Fibroblast of skin of back (primary cell): ENCODE measurements around the gene FAM163B.

Experiments used
- DNase-seq: peaks from one replicate; pipeline ENCODE4 v3.0.0-alpha.2; 2013

Gene FAM163B

DNA sequence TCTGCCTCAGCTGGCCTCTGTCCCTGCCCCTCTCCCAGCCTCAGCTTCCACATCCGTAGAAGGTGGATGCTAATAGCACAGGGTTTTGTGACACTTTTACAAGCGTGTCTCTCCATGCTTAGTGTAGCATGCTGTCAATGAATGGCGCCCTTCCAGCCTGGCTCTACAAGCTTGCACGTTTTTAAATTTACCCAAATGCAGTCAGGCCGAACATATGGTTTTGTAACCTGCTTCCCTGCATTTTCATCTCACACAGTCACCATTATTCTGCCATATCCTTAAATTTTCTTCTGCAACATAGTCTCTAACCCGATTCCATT, 28.8 kb downstream of the FAM163B start:
- DNase-seq = no peak

DNA sequence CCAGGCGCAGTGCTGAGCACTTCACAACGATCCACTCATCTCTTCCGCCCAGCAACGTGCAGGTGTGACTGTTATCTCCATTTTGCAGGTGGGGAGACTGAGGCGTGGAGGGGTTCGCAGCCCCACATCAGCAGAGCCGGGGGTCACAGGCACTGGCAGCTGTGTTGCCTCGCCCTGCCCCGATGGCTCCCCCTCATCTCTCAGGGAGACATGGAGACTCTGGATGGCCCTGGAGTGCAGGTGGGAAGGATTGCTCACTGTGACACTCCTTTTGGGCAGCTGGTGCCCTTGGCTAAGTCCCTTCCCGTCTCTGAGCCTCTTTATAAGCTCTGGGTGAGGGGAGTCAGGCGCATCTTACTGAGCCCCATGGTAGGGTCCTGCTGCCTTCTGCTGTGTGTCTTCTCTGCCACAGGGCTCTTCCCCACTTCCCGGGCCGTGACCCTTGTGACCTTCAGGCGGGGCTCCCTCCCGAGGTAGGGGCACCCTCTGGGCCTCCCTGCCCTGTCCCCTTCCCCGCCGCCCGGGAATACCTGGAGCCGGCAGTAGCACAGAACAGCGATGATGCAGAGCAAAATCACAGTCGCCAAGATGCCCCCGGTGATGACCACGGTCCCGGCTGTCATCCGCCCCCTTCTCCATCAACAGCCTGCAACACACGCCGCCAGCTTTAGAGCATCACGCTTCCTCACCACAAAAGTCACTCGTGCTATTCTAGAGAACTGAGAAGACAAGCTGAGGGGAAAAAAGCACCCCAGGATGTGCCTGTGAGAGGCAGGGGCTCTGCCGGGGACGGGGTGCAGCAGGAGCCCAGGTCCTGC, 29.4 kb downstream of the FAM163B start:
- no peak for DNase-seq

DNA sequence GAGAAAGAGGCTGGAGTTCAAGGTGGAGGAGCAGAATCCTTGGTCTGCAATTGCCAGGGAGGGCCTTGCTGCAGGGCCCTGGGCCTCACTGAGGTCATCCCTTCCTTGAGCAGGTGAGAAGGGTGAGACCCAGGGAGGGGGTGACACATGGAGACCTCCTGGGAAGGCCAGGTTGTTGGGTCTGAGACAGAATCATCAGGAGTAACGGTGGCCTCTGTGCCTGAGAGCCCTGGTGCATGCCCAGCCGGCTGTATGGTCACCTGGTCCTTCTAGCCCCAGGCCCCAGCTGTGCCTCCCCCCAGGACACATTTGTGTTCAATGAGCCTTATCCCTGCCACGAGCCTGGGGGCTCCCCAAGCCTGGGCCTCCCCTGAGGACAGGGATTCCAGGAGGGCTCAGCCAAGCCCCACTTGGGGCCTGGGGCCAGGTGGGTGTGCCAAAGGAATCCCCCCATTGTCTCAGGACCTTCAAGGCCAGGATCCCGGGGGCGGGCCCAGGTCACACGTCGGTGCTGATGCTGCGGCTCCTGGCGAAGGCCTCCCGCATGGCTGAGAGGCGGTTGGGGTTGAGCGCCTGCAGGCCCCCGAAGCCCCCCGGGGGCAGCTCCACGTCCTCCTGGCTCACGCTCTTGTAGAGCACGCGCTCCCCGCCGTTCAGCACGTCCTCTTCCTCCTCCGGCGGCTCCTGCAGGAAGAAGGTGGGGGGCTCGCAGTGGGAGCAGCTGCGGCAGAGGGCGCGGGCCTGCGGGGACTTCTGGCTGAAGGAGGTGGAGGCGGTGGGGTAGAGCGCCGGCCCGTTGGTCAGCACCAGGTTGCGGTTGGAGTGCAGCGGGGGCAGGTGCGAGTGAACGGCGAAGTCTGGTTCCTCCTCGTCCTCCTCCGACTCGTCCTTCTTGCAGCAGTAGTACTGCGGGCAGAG, 30.4 kb downstream of the FAM163B start:
- DNase-seq = no peak

DNA sequence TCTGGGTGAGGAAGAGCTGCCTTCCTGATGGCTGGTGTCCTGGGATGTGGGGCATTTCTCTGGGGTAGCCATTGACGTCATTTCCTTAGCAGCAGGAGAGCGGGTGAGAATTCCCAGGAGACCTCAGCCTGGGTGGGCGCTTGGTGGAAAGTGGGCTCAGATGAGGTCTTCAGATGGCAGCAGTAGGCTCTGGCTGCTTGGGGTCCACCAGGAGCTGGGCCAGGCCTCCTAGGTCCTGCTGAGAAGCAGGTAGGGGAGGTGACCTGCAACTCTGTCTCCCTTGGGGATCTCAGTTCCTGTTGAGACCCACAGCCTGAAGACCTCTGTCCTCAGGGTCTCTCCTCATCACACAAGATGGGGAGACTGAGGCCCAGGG, 31.5 kb downstream of the FAM163B start:
- no peak for DNase-seq

DNA sequence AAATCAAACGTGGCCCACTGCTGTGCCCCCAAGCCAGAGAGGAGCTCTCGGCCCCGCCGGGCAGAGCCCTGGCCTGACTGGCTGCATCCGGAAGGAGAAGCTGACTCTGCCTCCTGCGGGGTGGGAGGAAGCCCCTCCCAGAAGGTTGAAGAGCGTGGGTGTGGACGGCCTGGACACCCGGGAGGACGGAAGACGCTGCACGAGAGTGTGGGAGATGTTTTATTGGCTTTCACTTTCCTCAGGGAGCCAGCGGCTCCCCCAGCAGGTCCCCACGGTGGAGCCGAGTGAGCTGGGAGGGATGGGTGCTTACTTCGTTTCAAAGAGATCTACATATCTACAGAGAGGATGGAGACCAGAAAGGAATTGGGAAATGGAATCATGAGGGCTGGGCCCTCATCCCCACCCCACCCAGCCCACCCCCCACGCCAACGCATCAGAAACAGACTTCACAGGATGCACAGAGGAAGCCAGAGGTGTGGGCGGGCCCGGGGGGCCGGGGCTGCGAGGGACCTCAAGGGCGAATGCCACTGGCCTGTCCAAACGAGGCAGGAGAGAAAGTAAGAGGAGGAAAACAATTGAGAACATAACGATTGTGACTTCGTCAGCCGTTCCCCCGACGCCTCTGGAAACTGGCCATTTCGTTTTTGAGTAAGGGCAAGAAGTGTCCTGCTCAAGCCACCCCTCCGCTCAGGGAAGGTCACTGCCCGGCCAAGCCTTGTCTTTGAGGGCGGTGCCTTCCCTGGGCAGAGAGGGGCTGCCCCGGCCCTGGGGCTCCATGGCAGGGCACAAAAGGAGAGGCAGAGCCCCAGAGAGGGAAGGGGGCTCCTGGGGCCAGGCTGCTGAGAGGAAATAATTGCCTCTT, 32.1 kb downstream of the FAM163B start:
- DNase-seq = no peak

DNA sequence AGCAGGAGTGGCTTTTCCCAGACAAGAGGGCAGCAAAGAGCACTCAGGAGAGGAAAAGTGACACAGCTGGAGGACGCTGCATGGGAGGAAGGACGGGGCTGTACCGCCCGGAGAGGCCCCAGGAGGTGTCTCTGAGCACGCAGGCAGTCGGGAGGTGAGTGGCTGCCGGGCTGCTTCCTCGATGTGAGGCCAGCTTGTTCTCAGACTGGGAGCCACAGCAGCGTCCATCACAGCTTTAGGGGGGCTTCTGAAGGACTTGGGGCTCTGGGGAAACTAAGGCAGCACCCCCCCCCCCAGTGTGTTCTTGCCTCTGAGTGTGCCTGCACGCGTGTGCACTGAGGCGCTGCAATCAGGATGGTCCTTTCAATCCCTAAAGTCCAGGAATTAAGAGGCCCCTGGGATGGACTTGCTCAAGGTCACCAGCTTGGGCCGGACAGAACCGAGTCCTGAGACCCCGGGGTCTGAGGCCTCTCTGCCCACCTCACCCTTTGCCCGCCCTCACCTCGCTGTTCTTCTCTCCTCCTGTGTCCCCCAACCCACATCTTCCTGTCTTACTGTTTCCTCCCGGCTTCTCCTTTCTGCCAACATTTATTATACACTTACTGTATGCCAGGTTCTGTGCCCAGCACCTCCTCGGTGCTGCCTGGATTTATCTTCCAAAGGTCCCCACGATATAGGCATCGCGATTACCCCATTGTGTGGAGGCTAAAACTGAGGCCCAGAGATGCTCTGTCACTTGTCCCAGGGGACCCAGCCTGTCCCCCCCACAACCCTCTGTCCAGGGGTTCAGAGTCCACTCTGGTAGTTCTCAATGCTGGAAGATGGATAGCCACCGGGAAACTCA, 32.9 kb downstream of the FAM163B start:
- no peak for DNase-seq

DNA sequence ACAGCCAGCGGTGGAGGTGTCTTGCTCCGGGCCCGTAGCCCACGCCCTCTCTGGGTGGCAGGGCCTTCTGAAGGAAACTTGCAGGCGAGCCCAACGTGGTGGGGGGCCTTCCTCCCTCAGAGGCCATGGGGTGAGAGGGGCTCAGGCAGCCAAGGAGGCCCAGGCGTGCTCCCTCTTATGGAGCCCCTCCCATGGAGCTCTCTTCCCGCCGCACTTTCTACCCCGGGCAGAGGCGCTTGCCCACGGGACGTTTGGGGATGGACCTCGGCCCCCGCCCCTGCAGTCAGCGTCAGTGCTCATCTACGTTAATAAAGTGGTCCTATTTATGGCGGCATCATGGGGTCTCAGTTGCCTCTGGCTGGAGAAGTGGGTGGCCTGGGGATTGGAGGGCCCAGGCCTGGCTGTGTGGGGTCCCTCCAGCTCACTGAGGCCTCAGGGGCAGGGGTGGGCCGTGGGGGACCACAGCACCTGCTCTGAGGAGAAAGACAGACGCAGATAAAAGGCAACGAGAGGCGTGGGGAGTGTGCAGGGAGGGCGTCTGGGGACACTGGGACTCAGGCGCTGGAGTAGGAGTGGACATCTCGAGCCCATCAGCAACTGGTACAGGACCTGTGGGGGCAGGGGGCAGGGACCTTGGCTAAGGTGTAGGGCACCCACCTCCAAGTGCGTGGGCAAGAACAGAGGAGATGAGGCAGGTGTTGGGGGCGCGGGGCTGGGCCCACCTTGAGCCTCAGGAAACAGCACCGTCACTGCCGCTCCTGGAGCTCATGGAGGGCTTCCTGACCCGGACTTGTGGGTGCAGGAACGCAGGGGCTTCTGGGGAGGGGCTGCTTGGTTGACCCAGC, 33.8 kb downstream of the FAM163B start:
- DNase-seq = no peak

DNA sequence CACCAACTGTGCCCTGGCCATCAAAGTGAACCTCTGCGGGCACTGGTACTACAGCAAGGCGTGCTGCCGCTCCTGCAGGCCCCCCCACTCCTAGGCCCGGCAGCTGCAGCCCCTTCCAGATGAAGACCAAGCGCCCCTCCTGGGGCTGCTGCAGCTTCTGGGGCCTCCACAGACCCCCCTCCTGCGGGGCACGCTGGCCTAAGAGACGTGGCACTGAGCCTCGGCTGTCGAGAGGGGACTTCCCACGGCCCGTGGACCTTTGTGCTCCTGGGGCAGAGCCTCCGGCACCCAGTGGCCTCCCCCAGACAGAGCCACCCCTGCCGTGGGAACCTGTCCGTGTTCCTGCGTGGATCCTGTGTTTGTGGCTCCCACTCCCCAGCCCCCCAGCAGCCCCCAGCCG, 34.4 kb downstream of the FAM163B start:
- no peak for DNase-seq

DNA sequence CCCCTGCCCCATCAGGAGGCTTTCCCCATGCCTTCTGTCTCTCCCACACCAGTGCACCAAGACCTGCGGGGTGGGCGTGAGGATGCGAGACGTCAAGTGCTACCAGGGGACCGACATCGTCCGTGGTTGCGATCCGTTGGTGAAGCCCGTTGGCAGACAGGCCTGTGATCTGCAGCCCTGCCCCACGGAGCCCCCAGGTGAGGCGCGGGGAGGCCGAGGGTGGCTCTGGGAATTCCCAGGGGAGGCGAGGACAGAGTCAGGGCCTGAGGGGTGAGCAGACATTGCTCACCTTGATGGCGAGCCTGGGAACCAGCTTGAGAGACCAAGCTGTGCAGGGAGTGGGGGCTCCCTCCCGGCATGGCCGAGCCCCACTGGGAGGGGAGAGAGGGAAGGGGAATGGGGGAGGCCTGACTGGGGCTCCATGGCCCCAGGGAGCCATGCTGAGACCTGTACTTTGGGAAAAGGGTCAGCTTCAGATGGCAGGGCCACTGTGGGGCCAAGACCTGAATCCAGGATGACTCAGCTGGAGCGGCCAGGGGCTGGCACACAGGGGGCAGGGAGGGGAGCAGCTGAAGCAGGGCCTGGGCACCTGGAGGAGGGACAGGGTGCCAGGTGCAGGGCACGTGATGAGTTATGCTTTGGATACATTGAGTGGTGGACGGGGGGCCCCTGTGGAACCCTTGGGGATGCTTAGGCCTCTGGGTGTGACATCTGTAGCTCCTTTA, 35.2 kb downstream of the FAM163B start:
- DNase-seq = no peak

DNA sequence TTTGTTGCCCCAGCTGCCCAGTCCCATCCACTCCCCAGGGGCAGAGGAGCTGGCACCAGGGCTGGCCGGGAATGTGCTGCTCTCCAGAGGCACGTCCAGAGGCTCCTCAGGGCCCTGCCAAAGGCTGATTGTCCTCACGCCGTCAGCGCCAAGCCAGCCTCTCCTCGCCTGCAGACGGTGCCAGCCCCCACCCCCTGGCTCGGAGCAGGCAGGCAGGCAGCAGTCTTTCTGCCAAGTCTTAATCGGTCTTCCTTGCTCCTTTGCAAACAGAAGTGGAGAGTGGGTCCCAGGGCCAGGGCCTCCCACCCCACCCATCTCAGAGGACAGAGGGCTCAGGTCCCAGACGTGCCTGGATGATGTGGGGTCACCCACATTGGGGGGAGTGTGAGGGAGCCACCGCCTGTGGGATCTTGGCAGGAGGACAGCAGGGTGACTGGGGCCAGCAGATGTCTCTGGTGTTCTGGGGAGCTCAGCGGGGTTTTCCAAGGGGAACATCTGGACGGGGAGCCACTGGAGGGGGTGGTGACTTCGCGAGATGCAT, 36.3 kb downstream of the FAM163B start:
- no peak for DNase-seq

DNA sequence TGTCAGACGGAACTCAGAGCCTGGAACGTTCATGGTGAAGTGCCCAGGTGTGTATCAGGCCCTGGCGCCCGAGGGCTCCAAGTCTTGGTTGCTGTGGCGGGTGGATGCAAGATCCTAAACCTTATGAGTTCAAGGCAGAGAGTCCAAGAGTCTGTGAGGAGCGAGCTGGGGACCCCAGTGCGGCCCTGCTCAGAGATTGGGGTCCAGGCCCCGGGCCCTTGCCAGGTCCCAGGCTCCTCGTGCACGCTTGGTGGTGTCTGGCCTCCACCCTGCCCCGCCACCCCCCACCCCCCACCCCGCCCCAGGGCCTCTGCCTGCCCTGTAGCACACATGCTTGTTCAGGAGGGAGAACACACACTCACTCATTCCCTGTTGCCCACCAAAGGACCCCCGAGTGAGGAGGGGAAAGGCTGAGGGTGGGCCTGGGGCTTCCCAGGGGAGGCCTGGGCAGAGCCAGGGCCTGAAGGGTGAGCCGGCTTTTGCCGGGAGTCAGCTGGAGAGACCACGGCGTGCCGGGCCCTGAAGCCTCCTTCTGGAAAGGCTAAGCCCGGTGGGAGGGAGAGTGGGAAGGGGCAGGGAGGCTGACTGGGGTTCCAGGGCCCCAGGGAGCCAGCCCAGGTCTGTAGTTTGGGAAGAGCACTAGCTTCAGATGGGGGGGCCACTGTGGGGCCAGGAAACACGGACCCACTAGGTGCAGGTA, 37.1 kb downstream of the FAM163B start:
- no peak for DNase-seq

DNA sequence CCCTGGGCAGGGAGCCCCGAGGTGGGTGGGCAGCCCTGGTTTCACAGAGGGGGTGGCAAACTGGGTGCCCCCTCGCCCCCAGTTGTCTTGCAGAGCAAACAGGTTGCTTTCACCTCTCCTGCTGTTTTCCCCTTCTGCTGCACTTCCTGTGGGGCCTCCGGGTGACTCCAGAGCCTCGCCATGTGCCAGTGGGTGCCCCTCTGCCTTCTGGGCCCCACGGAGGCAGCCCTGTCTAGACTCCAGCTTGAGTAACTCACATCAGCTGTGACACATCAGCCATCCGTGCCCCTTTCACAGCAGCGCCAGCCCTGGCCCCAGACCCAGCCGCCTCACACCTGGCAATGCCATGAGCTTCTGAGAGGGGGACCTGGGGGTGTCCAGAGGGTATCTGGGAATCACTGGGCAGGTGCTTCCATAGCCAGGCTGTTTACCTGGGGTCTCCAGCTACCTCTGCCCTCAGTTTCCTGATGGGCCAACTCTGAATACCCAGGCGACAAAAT, 37.7 kb downstream of the FAM163B start:
- no peak for DNase-seq

DNA sequence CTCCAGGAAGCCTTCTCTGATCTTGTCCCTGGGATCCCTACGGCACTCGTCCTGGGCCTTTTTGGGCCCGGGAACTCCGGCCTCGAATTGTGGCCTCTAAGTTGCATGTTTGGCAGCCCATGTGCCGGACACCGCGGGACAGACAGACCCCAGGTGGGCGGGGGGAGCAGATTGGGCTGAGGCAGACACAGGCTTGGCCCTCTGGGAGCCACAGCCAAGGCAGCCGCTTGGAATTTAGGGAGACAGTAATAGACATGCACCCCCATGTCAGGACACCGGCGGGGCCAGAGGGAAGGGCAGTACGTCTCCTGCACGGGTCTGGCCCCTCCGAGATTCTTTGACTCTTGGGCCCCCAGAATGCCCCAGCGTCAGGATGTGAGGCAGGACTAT, 38.5 kb downstream of the FAM163B start:
- no peak for DNase-seq

DNA sequence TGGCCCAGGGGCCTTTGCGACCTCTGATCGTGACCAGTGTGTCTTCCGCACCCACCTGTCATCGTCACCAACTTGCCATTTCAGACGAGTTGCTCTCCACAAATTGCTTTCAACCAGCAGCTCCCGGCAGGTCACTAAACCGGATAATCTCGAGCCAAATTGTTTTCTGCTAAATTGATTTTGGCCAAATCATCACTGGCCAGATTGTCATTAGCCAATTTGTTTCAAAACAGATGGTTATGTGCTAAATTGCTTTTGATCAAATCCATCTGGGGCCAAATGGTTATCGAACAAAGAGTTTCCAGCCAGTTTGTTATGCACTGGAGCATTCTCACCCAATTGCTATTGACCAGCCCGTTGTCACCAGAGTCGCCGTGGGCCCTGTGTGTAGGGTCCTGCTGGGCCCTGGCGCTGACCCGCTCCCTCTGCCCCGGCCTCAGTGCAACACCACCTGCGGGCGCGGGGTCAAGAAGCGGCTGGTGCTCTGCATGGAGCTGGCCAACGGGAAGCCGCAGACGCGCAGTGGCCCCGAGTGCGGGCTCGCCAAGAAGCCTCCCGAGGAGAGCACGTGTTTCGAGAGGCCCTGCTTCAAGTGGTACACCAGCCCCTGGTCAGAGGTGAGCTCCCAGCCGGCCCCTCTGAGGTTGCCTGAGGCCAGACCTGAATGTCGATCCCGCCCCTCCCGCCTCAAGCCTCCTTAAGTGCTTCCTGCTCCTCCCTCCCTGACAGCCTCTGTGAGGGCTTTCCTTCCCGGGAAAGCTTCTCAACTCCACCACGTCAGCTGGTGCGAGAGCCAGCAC, 39.1 kb downstream of the FAM163B start:
- no peak for DNase-seq

DNA sequence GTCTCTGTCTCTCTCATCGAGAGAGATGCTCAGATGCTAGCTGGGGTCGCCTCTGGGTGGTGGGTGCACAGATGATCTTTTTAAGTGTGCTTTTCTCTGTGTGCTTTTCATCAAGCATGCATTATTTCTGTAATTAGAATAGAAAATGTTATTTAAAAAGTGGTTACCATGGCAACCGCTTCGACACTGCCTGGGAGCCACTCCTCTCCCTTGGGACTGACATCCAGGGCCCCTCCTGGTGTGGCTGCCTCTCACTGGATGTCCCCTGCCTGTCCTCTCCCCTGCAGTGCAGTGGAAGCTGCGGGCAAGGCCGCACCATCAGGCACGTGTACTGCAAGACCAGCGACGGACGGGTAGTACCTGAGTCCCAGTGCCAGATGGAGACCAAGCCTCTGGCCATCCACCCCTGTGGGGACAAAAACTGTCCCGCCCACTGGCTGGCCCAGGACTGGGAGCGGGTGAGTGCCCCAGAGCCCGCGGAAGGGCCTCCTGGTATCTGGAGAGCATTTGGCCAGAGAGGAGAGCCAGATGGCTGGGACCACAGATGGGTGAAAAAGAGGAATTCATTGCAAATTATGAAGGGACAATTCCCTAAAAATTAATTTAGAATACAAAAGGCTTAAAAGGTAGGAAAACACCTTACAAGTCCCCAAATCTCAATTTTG, 39.9 kb downstream of the FAM163B start:
- no peak for DNase-seq

DNA sequence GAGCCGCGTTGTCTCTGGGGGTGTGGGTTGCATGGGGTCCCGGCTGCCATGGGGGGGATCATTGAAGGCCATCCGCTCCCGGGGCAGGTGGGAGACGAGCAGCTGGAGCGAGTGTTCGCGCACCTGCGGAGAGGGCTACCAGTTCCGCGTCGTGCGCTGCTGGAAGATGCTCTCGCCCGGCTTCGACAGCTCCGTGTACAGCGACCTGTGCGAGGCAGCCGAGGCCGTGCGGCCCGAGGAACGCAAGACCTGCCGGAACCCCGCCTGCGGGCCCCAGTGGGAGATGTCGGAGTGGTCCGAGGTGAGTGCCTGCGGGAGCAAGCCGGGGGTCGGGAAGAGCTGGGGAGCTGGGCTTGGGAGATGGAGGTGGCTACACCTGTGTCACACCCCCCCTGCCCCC, 41.0 kb downstream of the FAM163B start:
- no peak for DNase-seq

DNA sequence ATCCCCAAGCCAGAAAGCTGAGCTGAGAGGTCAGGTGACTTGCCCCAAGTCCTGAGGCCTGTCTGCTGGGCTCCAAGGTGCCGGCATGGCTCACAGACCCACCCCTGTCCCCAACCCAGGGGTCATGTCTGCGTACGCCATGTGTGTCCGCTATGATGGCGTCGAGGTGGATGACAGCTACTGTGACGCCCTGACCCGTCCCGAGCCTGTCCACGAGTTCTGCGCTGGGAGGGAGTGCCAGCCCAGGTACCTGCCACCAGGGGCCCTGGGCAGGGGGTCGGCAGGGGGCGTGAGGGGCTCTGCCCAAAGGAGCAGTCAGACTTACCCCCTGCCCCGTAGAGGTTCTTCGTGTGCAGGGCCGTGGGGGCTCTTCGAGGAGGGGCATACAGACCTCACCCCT, 42.4 kb downstream of the FAM163B start:
- no peak for DNase-seq

DNA sequence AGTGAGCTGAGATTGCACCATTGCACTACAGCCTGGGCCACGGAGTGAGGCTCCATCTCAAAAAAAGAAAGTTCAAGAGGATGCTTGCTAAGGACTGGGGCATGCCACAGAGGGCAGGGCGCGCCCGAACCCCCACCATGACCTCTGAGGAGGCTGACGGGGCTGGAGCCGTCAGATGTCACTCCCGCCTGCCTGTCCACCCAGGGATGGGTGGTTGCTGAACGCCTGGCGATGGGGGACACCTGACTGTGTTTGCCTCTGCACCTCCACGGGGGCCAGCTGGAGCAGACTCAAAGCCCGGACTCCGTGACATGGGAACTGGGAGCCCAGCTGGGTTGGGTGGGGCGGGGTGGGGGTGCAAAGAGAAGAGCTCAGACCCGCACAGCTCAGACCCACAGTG, 42.8 kb downstream of the FAM163B start:
- no peak for DNase-seq
